Muscle layer of colon (tissue), 2 donors: ENCODE results near the gene TSPOAP1.

ENCODE experiments used
- H3K27ac ChIP-seq: one replicate; pipeline ENCODE4 v1.7.0; 2013; ENCODE audit warnings: low read depth, mild to moderate bottlenecking, low read length, moderate library complexity
- H3K27me3 ChIP-seq, 2 donors: one replicate each; pipeline ENCODE4 v1.7.0; 2013; ENCODE audit warnings: low read length in 2 of 2, mild to moderate bottlenecking in 2 of 2; ENCODE audit not compliant: insufficient read depth in 2 of 2, control insufficient read depth in 1 of 2
- H3K36me3 ChIP-seq: one replicate; pipeline ENCODE4 v1.7.0; 2013; ENCODE audit warnings: mild to moderate bottlenecking, low read length; ENCODE audit not compliant: insufficient read depth
- H3K4me1 ChIP-seq: one replicate; pipeline ENCODE4 v1.7.0; 2013; ENCODE audit warnings: mild to moderate bottlenecking, low read length; ENCODE audit not compliant: insufficient read depth
- H3K4me3 ChIP-seq, 2 donors: one replicate each; pipeline ENCODE4 v1.7.0; 2013; ENCODE audit warnings: low read length in 2 of 2, low read depth in 1 of 2, mild to moderate bottlenecking in 1 of 2, moderate library complexity in 1 of 2
- H3K9ac ChIP-seq: one replicate; pipeline ENCODE4 v1.7.0; 2013; ENCODE audit warnings: low read length
- H3K9me3 ChIP-seq: one replicate; pipeline ENCODE4 v1.7.0; 2013; ENCODE audit warnings: mild to moderate bottlenecking, low read length
- donor health status: abdominal sarcoma.
- donor health status: Adenocarcinoma of cecum.

The TSPOAP1 gene

GRCh38 chr17:58358408-58359172 is 30.0 kb upstream of the TSPOAP1 start:
- Histone ChIP-seq H3K4me1 (no peaks in the 10 kb centered on the region), H3K4me3 (no peak overlapping the region), H3K36me3 (no peaks in the 10 kb centered on the region), H3K27me3 (no peaks in the 10 kb centered on the region), H3K27ac (no peak overlapping the region), H3K9ac (no peak overlapping the region), H3K9me3 (no peaks in the 10 kb centered on the region)

GRCh38 chr17:58357312-58358297 is 29.0 kb upstream of the TSPOAP1 start:
- Histone ChIP-seq H3K4me1 (peaks cover 6% of the 10 kb centered on the region), H3K27ac (no peak overlapping the region), H3K27me3 (no peaks in the 10 kb centered on the region), H3K4me3 (no peak overlapping the region), H3K9me3 (no peaks in the 10 kb centered on the region), H3K9ac (no peak overlapping the region), H3K36me3 (no peaks in the 10 kb centered on the region)

GRCh38 chr17:58356231-58356630 is 27.6 kb upstream of the TSPOAP1 start:
- Histone ChIP-seq H3K9ac (no peak overlapping the region), H3K4me1 (peaks cover 8% of the 10 kb centered on the region), H3K27me3 (no peaks in the 10 kb centered on the region), H3K9me3 (no peaks in the 10 kb centered on the region), H3K36me3 (no peaks in the 10 kb centered on the region), H3K4me3 (no peak overlapping the region), H3K27ac (no peak overlapping the region)

GRCh38 chr17:58354541-58355216 is 26.1 kb upstream of the TSPOAP1 start:
- Histone ChIP-seq H3K4me1 (peaks cover 12% of the 10 kb centered on the region), H3K27ac (no peak overlapping the region), H3K27me3 (no peaks in the 10 kb centered on the region), H3K36me3 (peaks cover 3% of the 10 kb centered on the region), H3K9me3 (no peaks in the 10 kb centered on the region), H3K9ac (no peak overlapping the region), H3K4me3 (no peak overlapping the region)

GRCh38 chr17:58353389-58353825 is 24.8 kb upstream of the TSPOAP1 start:
- peak overlapping the region; percentile 14 for H3K27ac ChIP-seq
- peak overlapping the region; percentile 97 for H3K9ac ChIP-seq
- H3K36me3 ChIP-seq: peaks cover 15% of the 10 kb centered on the region
- H3K4me3 ChIP-seq: peak overlapping the region in 1 of 2 donors; percentile 99
- H3K4me1 ChIP-seq: peaks cover 12% of the 10 kb centered on the region
- H3K9me3 ChIP-seq: no peaks in the 10 kb centered on the region
- no peaks in the 10 kb centered on the region for H3K27me3 ChIP-seq

- Histone ChIP-seq H3K9me3 (no peaks in the 10 kb centered on the region), H3K4me1 (peaks cover 12% of the 10 kb centered on the region), H3K9ac (peak overlapping the region; percentile 97), H3K27ac (peak overlapping the region; percentile 91), H3K27me3 (no peaks in the 10 kb centered on the region), H3K36me3 (peaks cover 21% of the 10 kb centered on the region), H3K4me3 (peak overlapping the region; percentile 77 to 99)
These were observed 24.2 kb upstream of the TSPOAP1 start for GRCh38 chr17:58352596-58353388.

- Histone ChIP-seq H3K4me3 (peak within 1 kb of the TSS; percentile 77 to 99), H3K27ac (peak within 1 kb of the TSS; percentile 91), H3K36me3 (peaks cover 29% of the 10 kb centered on the region), H3K27me3 (no peaks in the 10 kb centered on the region), H3K9me3 (no peaks in the 10 kb centered on the region), H3K4me1 (peaks cover 12% of the 10 kb centered on the region), H3K9ac (peak within 1 kb of the TSS; percentile 97)
These were observed 23.4 kb upstream of the TSPOAP1 start, which contains the start of gene SUPT4H1 for GRCh38 chr17:58351831-58352595. Gene SUPT4H1, minus strand, starts transcription at chr17:58352201. Its CDS starts 66 bp downstream, at chr17:58352135.

- Histone ChIP-seq H3K27ac (peak overlapping the region; percentile 91), H3K4me3 (peak overlapping the region; percentile 77 to 99), H3K9ac (peak overlapping the region; percentile 55), H3K27me3 (no peaks in the 10 kb centered on the region), H3K36me3 (peaks cover 35% of the 10 kb centered on the region), H3K9me3 (no peaks in the 10 kb centered on the region), H3K4me1 (peaks cover 12% of the 10 kb centered on the region)
These were observed 22.6 kb upstream of the TSPOAP1 start for GRCh38 chr17:58351182-58351581.

GRCh38 chr17:58348038-58348437 is 19.4 kb upstream of the TSPOAP1 start:
- no peak overlapping the region for H3K4me3 ChIP-seq
- H3K9me3 ChIP-seq: no peaks in the 10 kb centered on the region
- no peaks in the 10 kb centered on the region for H3K27me3 ChIP-seq
- no peak overlapping the region for H3K27ac ChIP-seq
- peaks cover 8% of the 10 kb centered on the region for H3K4me1 ChIP-seq
- peaks cover 59% of the 10 kb centered on the region for H3K36me3 ChIP-seq
- H3K9ac ChIP-seq: no peak overlapping the region

- no peak overlapping the region for H3K4me3 ChIP-seq
- H3K27me3 ChIP-seq: no peaks in the 10 kb centered on the region
- no peak overlapping the region for H3K9ac ChIP-seq
- H3K9me3 ChIP-seq: no peaks in the 10 kb centered on the region
- peaks cover 59% of the 10 kb centered on the region for H3K36me3 ChIP-seq
- no peaks in the 10 kb centered on the region for H3K4me1 ChIP-seq
- H3K27ac ChIP-seq: no peak overlapping the region
These were observed 16.9 kb upstream of the TSPOAP1 start for GRCh38 chr17:58345500-58345899.
